GM12878 (cell line): ENCODE results near the gene SNX32.

Experiments
- MYC ChIP-seq: IDR thresholded peaks from 2 replicates; pipeline ENCODE4 v1.6.1; 2011; ENCODE audit warnings: mild to moderate bottlenecking, low read length, moderate library complexity, inconsistent platforms; ENCODE audit not compliant: insufficient read depth, insufficient replicate concordance, insufficient read length, severe bottlenecking
- POLR2AphosphoS5 ChIP-seq: IDR thresholded peaks from 2 replicates; pipeline ENCODE4 v1.6.1; 2011; ENCODE audit warnings: mild to moderate bottlenecking, low read length, inconsistent platforms
- ZNF274 ChIP-seq: IDR thresholded peaks from one replicate; pipeline ENCODE4 v1.8.0; 2011; ENCODE audit not compliant: insufficient read length, insufficient read depth
- TF ChIP-seq, protein P1 (sequence below), 3 experiments: IDR thresholded peaks in 2 of 3; conservative IDR thresholded peaks in 1 of 3; 2 replicates each; pipeline ENCODE4 v1.5.1; 2011; ENCODE audit warnings: low read depth in 3 of 3, low read length in 3 of 3, mild to moderate bottlenecking in 3 of 3, control low read depth in 2 of 3, moderate library complexity in 2 of 3, inconsistent platforms in 1 of 3, mixed read lengths in 1 of 3; ENCODE audit not compliant: control insufficient read depth in 2 of 3, insufficient read depth in 1 of 3; ENCODE audit errors: extremely low read depth in 1 of 3

DNA sequence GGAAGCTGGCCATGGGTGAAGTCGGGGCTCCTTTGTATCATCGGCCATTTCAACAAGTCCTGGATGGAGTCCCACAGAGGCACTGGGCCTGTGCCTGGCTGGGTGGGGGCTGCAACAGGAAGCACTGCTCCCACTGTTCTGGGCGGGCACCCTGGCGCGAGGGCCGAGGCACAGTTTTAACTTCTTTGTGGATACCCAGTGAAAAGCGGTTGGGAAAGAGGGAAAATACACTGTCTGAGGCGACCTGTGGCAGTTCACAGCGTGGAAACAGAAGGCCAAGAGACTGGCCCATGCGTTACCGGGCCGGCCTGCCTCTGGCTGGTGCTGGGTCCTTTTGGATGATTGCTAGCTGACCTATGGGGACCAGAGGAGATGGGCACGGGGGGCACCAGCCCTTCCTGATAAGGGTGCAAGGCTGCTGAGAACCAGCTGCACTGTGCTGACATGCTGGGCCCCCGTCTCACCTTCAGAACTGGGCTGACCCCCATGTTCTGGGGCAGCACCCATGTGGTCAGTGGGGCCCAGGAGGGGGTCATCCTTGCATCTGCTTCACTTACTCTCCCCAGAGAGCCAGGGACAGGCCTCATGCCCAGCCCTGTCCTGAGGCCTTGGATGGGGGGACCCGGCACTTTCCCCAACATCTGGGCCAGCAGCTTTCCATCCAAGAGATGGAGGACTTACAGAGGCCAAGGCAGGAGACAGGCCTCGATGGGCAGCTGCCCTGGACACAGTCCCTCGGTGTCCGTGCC, 42.7 kb upstream of the SNX32 start:
- TF ChIP-seq, protein P1, sequence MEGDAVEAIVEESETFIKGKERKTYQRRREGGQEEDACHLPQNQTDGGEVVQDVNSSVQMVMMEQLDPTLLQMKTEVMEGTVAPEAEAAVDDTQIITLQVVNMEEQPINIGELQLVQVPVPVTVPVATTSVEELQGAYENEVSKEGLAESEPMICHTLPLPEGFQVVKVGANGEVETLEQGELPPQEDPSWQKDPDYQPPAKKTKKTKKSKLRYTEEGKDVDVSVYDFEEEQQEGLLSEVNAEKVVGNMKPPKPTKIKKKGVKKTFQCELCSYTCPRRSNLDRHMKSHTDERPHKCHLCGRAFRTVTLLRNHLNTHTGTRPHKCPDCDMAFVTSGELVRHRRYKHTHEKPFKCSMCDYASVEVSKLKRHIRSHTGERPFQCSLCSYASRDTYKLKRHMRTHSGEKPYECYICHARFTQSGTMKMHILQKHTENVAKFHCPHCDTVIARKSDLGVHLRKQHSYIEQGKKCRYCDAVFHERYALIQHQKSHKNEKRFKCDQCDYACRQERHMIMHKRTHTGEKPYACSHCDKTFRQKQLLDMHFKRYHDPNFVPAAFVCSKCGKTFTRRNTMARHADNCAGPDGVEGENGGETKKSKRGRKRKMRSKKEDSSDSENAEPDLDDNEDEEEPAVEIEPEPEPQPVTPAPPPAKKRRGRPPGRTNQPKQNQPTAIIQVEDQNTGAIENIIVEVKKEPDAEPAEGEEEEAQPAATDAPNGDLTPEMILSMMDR (IDR thresholded peaks at IDR 0.05 in 2 of 3, conservative IDR thresholded peaks at IDR 0.05 in 1 of 3; ENCODE audit: control insufficient read depth in 2 of 3, extremely low read depth in 1 of 3, insufficient read depth in 1 of 3, low read depth in 3 of 3, low read length in 3 of 3), result no peak
- TF ChIP-seq ZNF274, result no peak
- no peak for TF ChIP-seq MYC
- TF ChIP-seq POLR2AphosphoS5, result no peak
